Breast epithelium (tissue), 4 donors: Measurements from ENCODE around the gene INCA1. TPM values are rescaled to one million over a fixed set of nuclear protein-coding genes. Genes with fewer than 3 reads are reported as not detected.

Experiments used
- DNase-seq, 2 donors: peaks; one replicate each; pipeline ENCODE4 v3.0.0-alpha.2; 2019; ENCODE audit warnings: low spot score in 2 of 2
- H3K27ac ChIP-seq, 2 donors: fragments of 200-600 bp; sonication (generic) in 1 of 2; one replicate each; pipeline ENCODE4 v1.5.1; 2016 to 2019; ENCODE audit warnings: mild to moderate bottlenecking in 1 of 2
- H3K27me3 ChIP-seq, 2 donors: fragments of 200-600 bp; sonication (generic) in 1 of 2; one replicate each; pipeline versions ENCODE4 v1.5.1 to v1.6.0; 2017 to 2019; ENCODE audit warnings: control low read depth in 1 of 2, mild to moderate bottlenecking in 1 of 2
- H3K36me3 ChIP-seq: fragments of 200-600 bp; one replicate; pipeline ENCODE4 v1.5.1; 2019
- H3K4me1 ChIP-seq, 2 donors: fragments of 200-600 bp; sonication (generic); one replicate each; pipeline ENCODE4 v1.5.1; 2016 to 2019; ENCODE audit warnings: control low read depth in 1 of 2
- H3K4me3 ChIP-seq, 3 donors: fragments of 200-600 bp; sonication (generic); 1 replicate in 2 of 3; 2 replicates in 1 of 3; pipeline ENCODE4 v1.5.1; 2016 to 2019; ENCODE audit warnings: mild to moderate bottlenecking in 3 of 3, moderate library complexity in 2 of 3
- H3K9me3 ChIP-seq, 2 donors: fragments of 200-600 bp; sonication (generic) in 1 of 2; one replicate each; pipeline ENCODE4 v1.5.1; 2016 to 2019; ENCODE audit warnings: control low read depth in 1 of 2
- POLR2A ChIP-seq: fragments of 450-650 bp; IDR thresholded peaks from one replicate; pipeline ENCODE4 v1.6.1; 2016; ENCODE audit warnings: antibody characterized with exemption, mild to moderate bottlenecking, moderate library complexity
- POLR2AphosphoS5 ChIP-seq, 3 donors: sonication (generic); formaldehyde crosslinking; IDR thresholded peaks; one replicate each; pipeline ENCODE4 v1.6.1; 2017; ENCODE audit warnings: antibody characterized with exemption in 3 of 3
- intact Hi-C: fragments of 100-400 bp; cut with DNase I; formaldehyde crosslinking; loops from one replicate; pipeline ENCODE4 v1.15.1; 2023; ENCODE audit warnings: low total_unique reads
- total RNA-seq, 3 donors: library from RNA; depleted of rRNA; stranded (reverse); fragments of >200 nt; gene quantifications; one replicate each; pipeline ENCODE4 v1.1.0, GENCODE V29; 2016
- TF ChIP-seq, protein P1 (sequence below), 3 donors: fragments of 450-650 bp; IDR thresholded peaks; one replicate each; pipeline ENCODE4 v1.5.1; 2016 to 2017; ENCODE audit warnings: antibody characterized with exemption in 3 of 3, mild to moderate bottlenecking in 3 of 3, moderate library complexity in 3 of 3

The INCA1 gene
- total RNA-seq, 3 donors from 2014 or later, result 0.66 to 2.9 (median 1.9) TPM

DNA sequence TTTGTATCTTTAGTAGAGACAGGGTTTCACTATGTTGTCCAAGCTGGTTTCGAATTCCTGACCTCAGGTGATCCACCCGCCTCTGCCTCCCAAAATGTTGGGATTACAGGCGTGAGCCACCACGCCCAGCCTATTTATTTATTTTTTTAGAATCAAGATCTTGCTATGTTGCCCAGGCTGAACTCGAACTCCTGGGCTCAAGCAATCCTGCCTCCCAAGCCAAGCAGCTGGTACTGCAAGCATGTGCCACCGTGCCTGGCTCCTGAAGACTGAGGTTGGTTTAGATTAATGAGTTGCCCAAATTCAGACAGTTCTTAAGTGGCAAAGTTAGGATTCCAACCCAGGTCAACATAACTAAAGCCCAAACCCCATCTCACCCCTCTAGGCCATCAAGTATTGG lies 30.0 kb upstream of the INCA1 start:
- peaks cover 6% of the 10 kb centered on the region for H3K36me3 ChIP-seq
- intact Hi-C loops, result no loop called here
- TF ChIP-seq, protein P1, sequence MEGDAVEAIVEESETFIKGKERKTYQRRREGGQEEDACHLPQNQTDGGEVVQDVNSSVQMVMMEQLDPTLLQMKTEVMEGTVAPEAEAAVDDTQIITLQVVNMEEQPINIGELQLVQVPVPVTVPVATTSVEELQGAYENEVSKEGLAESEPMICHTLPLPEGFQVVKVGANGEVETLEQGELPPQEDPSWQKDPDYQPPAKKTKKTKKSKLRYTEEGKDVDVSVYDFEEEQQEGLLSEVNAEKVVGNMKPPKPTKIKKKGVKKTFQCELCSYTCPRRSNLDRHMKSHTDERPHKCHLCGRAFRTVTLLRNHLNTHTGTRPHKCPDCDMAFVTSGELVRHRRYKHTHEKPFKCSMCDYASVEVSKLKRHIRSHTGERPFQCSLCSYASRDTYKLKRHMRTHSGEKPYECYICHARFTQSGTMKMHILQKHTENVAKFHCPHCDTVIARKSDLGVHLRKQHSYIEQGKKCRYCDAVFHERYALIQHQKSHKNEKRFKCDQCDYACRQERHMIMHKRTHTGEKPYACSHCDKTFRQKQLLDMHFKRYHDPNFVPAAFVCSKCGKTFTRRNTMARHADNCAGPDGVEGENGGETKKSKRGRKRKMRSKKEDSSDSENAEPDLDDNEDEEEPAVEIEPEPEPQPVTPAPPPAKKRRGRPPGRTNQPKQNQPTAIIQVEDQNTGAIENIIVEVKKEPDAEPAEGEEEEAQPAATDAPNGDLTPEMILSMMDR (IDR thresholded peaks at IDR 0.05), result no peak
- no peak for TF ChIP-seq POLR2A
- TF ChIP-seq POLR2AphosphoS5 (IDR thresholded peaks at IDR 0.05), result no peak
- no peaks in the 10 kb centered on the region for H3K4me1 ChIP-seq
- H3K4me3 ChIP-seq, result no peak overlapping the region
- H3K27me3 ChIP-seq, result no peaks in the 10 kb centered on the region
- DNase-seq, result no peak
- no peak overlapping the region for H3K27ac ChIP-seq
- H3K9me3 ChIP-seq, result no peaks in the 10 kb centered on the region

- no peak for DNase-seq
- Histone ChIP-seq H3K27me3 (no peaks in the 10 kb centered on the region), H3K4me3 (no peak overlapping the region), H3K9me3 (no peaks in the 10 kb centered on the region), H3K36me3 (peaks cover 16% of the 10 kb centered on the region), H3K27ac (no peak overlapping the region), H3K4me1 (no peaks in the 10 kb centered on the region)
- intact Hi-C loops, result no loop called here
- TF ChIP-seq POLR2AphosphoS5 (IDR thresholded peaks at IDR 0.05), result no peak
- no peak for TF ChIP-seq POLR2A
- TF ChIP-seq, protein P1 (IDR thresholded peaks at IDR 0.05), result no peak
These were observed 27.3 kb upstream of the INCA1 start for GRCh38 chr17:5024604-5025003.

GRCh38 chr17:5023588-5024147 lies 26.3 kb upstream of the INCA1 start:
- H3K27ac ChIP-seq, result no peak overlapping the region
- no peak overlapping the region for H3K4me3 ChIP-seq
- TF ChIP-seq, protein P1 (IDR thresholded peaks at IDR 0.05), result no peak
- no peak for TF ChIP-seq POLR2A
- no peak for TF ChIP-seq POLR2AphosphoS5 (IDR thresholded peaks at IDR 0.05)
- no peaks in the 10 kb centered on the region for H3K27me3 ChIP-seq
- no peaks in the 10 kb centered on the region for H3K4me1 ChIP-seq
- H3K36me3 ChIP-seq, result peaks cover 16% of the 10 kb centered on the region
- DNase-seq, result no peak
- no peaks in the 10 kb centered on the region for H3K9me3 ChIP-seq
- intact Hi-C loops, result no loop called here

DNA sequence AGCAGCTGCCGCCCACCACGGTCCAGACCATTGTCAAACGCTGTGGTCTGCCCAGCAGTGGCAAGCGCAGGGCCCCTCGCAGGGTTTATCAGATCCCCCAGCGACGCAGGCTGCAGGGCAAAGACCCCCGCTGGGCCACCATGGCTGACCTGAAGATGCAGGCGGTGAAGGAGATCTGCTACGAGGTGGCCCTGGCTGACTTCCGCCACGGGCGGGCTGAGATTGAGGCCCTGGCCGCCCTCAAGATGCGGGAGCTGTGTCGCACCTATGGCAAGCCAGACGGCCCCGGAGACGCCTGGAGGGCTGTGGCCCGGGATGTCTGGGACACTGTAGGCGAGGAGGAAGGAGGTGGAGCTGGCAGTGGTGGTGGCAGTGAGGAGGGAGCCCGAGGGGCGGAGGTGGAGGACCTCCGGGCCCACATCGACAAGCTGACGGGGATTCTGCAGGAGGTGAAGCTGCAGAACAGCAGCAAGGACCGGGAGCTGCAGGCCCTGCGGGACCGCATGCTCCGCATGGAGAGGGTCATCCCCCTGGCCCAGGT lies 24.9 kb upstream of the INCA1 start:
- intact Hi-C loops, result no loop called here
- H3K4me3 ChIP-seq, result no peak overlapping the region

GRCh38 chr17:5020502-5021023 lies 23.2 kb upstream of the INCA1 start:
- no peaks in the 10 kb centered on the region for H3K27me3 ChIP-seq
- intact Hi-C loops, result no loop called here
- H3K4me3 ChIP-seq, result no peak overlapping the region
- peaks cover 16% of the 10 kb centered on the region for H3K36me3 ChIP-seq
- H3K9me3 ChIP-seq, result no peaks in the 10 kb centered on the region
- DNase-seq, result no peak
- TF ChIP-seq POLR2AphosphoS5 (IDR thresholded peaks at IDR 0.05) (no peak), POLR2A (no peak)
- TF ChIP-seq, protein P1 (IDR thresholded peaks at IDR 0.05), result no peak
- no peaks in the 10 kb centered on the region for H3K4me1 ChIP-seq
- no peak overlapping the region for H3K27ac ChIP-seq

More for the DNA sequence above, 24.9 kb upstream of the INCA1 start:
- no peaks in the 10 kb centered on the region for H3K4me1 ChIP-seq
- H3K27ac ChIP-seq, result no peak overlapping the region
- H3K9me3 ChIP-seq, result no peaks in the 10 kb centered on the region
- TF ChIP-seq, protein P1 (IDR thresholded peaks at IDR 0.05), result no peak
- no peak for TF ChIP-seq POLR2AphosphoS5 (IDR thresholded peaks at IDR 0.05)
- no peak for TF ChIP-seq POLR2A
- no peak for DNase-seq
- H3K27me3 ChIP-seq, result no peaks in the 10 kb centered on the region
- peaks cover 16% of the 10 kb centered on the region for H3K36me3 ChIP-seq
